Measurements from ENCODE around the gene KLF7. TPM values are rescaled to one million over a fixed set of nuclear protein-coding genes. Genes with fewer than 3 reads are reported as not detected.

KLF7 gene
- total RNA-seq, 1 experiment from 2014 or later = 15.4 TPM

DNA sequence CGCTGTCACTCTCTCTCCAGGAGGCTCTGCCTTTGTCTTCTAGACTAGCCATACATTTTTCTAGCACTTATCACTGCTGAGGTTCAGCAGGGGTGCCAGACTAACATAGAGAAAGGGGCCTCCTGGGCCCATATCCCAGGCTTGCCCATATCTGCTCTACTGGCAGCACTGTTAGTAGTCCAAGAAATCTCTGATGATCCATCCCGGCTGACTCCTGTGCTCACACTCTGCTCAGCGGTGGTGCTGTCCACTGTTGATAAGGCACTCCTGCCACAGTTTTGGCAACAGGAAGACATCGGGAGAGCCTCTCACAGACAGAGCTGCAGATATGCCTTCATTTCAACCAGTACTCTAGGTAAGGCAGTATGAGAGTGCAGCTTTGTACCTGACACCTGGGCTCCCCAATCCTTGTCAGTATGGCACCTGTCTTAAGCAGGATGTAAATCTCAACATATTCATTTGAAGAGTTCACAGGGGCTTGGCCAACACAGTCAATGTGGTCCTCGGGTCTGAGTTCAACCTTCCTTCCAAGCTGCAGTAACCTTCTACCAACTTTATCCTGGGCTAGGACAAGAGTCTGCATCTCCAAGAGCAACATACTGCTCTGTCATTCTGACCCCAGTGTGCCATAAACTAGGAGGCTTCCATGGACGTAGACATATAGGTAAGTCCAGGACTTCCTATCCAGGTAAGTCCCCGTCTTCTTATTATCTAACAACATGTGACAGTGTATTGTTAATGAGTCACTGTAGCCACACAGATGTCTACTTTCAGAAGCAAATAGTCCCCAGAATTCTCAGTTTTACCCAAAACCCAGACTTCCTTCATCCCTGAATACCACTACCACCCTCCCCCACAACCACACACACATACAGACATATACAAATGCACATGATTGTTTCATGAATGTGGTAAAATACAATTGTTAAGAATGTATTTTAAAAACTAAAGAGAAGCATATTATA is 16.2 kb downstream of the KLF7 start:
- no peak for DNase-seq (ENCODE audit: low read depth, low spot score)
- ATAC-seq = no peak
- no TSS peak for BruUV-seq (replicated peaks)
- ChIA-PET POLR2A (no interaction called here), RAD21 (ENCODE audit: low non-redundant PET in 1 of 2, low total read pairs in 2 of 2, uncharacterized antibody in 2 of 2, unreplicated experiment in 2 of 2) (no interaction called here), CTCF (no interaction called here)
- Histone ChIP-seq H3K9me3 (ENCODE audit: control insufficient read depth in 1 of 2, insufficient read depth in 1 of 2, low read depth in 1 of 2, low read length in 2 of 2) (no peaks in the 10 kb centered on the region), H3K79me2 (ENCODE audit: insufficient read depth, low read length) (no peaks in the 10 kb centered on the region), H4K20me1 (ENCODE audit: insufficient read depth) (no peaks in the 10 kb centered on the region), H3K9ac (ENCODE audit: low read length) (no peak overlapping the region), H3K27ac (ENCODE audit: low read depth, low read length) (no peak overlapping the region), H2AFZ (ENCODE audit: low read depth, low read length, poor library complexity, severe bottlenecking) (no peak overlapping the region), H3K36me3 (ENCODE audit: control insufficient read depth in 1 of 2, insufficient read depth in 2 of 2, low read length in 2 of 2) (no peaks in the 10 kb centered on the region), H3K9me2 (ENCODE audit: insufficient read depth) (no peaks in the 10 kb centered on the region), H3K4me2 (ENCODE audit: low read length) (no peak overlapping the region), H3K4me1 (ENCODE audit: control insufficient read depth in 1 of 2, insufficient read depth in 2 of 2, low read length in 2 of 2) (peaks cover 0 to 3% of the 10 kb centered on the region in 2 experiments; a peak in 1 of 4 replicates), H3K4me3 (replicated peaks in 1 of 2; ENCODE audit: low read depth in 1 of 2, low read length in 2 of 2) (no peak overlapping the region), H3K27me3 (ENCODE audit: insufficient read depth, low read length) (no peaks in the 10 kb centered on the region)
- TF ChIP-seq POLR2AphosphoS5 (IDR thresholded peaks at IDR 0.05; ENCODE audit: low read depth, low read length) (no peak), SP1 (IDR thresholded peaks at IDR 0.05; ENCODE audit: low read depth) (no peak), SRF (IDR thresholded peaks at IDR 0.05; ENCODE audit: low read depth) (no peak), TCF7L2 (IDR thresholded peaks at IDR 0.05; ENCODE audit: borderline replicate concordance, extremely low read depth, insufficient read depth, insufficient read length) (no peak), JUND (IDR thresholded peaks at IDR 0.05) (no peak), CBX3 (IDR thresholded peaks at IDR 0.05; ENCODE audit: low read depth) (no peak), ELF1 (IDR thresholded peaks at IDR 0.05; ENCODE audit: borderline replicate concordance, low read depth) (no peak), EGR1 (IDR thresholded peaks at IDR 0.05; ENCODE audit: low read depth) (no peak), CEBPB (IDR thresholded peaks at IDR 0.05; ENCODE audit: low read depth) (no peak), EZH2 (IDR thresholded peaks at IDR 0.05) (no peak), ZFX (IDR thresholded peaks at IDR 0.05) (no peak)
- TF ChIP-seq, protein P1, sequence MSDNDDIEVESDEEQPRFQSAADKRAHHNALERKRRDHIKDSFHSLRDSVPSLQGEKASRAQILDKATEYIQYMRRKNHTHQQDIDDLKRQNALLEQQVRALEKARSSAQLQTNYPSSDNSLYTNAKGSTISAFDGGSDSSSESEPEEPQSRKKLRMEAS (IDR thresholded peaks at IDR 0.05) = no peak
- TF ChIP-seq, protein P2, sequence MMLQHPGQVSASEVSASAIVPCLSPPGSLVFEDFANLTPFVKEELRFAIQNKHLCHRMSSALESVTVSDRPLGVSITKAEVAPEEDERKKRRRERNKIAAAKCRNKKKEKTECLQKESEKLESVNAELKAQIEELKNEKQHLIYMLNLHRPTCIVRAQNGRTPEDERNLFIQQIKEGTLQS (IDR thresholded peaks at IDR 0.05) = no peak
- TF ChIP-seq, protein P3, sequence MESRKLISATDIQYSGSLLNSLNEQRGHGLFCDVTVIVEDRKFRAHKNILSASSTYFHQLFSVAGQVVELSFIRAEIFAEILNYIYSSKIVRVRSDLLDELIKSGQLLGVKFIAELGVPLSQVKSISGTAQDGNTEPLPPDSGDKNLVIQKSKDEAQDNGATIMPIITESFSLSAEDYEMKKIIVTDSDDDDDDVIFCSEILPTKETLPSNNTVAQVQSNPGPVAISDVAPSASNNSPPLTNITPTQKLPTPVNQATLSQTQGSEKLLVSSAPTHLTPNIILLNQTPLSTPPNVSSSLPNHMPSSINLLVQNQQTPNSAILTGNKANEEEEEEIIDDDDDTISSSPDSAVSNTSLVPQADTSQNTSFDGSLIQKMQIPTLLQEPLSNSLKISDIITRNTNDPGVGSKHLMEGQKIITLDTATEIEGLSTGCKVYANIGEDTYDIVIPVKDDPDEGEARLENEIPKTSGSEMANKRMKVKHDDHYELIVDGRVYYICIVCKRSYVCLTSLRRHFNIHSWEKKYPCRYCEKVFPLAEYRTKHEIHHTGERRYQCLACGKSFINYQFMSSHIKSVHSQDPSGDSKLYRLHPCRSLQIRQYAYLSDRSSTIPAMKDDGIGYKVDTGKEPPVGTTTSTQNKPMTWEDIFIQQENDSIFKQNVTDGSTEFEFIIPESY (IDR thresholded peaks at IDR 0.05; ENCODE audit: extremely low read depth, insufficient replicate concordance, low read length) = no peak
- intact Hi-C loops (cut with micrococcal nuclease) = no loop called here
